SK-N-MC (cell line): ENCODE data around the gene DNAH14.

Source experiments
- EZH2 ChIP-seq: fragments of 200-600 bp; sonication (generic); IDR thresholded peaks from one replicate; pipeline ENCODE4 v1.6.1; 2017; ENCODE audit warnings: antibody characterized with exemption
- FOXP2 ChIP-seq: optimal IDR thresholded peaks from 2 replicates; pipeline ENCODE3; 2011; ENCODE audit warnings: mild to moderate bottlenecking, moderate library complexity; ENCODE audit not compliant: insufficient read depth; ENCODE audit errors: extremely low read length, control extremely low read depth
- POLR2AphosphoS5 ChIP-seq: IDR thresholded peaks from 2 replicates; pipeline ENCODE4 v1.6.1; 2012; ENCODE audit warnings: mild to moderate bottlenecking, low read depth, low read length, borderline replicate concordance

GRCh38 chr1:225280563-225280962, 351.1 kb downstream of the DNAH14 start:
- TF ChIP-seq POLR2AphosphoS5 (no peak), EZH2 (no peak), FOXP2 (no peak)
